Gastrocnemius medialis (tissue), 4 donors: ENCODE results near the gene LSM8.

ENCODE experiments used
- POLR2A ChIP-seq, 2 donors: fragments of 450-650 bp; IDR thresholded peaks; one replicate each; pipeline ENCODE4 v1.6.1; 2017; ENCODE audit warnings: antibody characterized with exemption in 2 of 2, mild to moderate bottlenecking in 2 of 2, moderate library complexity in 2 of 2
- TF ChIP-seq, protein P1 (sequence below), 5 experiments: fragments of 450-650 bp in 3 of 5; fragments of 200-600 bp in 2 of 5; sonication (generic) in 2 of 5; IDR thresholded peaks in 4 of 5; conservative IDR thresholded peaks in 1 of 5; 1 replicate in 4 of 5; 2 replicates in 1 of 5; pipeline ENCODE4 v1.5.1; 2016 to 2019; ENCODE audit warnings: antibody characterized with exemption in 5 of 5, mild to moderate bottlenecking in 3 of 5, moderate library complexity in 3 of 5

DNA sequence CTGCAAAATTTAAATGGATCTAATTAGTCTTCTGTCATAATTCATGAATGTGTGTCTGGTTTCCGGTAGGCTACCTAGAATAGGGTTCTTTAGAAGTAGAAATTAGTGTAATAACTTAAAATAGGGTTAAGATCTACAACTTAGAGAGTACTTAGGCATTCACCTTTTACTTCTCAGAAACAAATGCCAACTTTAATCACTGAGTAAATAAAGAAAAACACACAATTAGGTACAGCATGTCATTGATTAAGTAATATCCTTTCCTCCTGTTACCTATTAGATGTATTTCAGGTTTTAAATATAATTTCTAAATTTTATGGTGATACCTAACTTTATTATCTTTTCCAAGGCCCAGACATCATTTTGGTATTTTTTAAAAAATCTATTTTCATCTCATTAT, 49.8 kb downstream of the LSM8 start:
- TF ChIP-seq, protein P1, sequence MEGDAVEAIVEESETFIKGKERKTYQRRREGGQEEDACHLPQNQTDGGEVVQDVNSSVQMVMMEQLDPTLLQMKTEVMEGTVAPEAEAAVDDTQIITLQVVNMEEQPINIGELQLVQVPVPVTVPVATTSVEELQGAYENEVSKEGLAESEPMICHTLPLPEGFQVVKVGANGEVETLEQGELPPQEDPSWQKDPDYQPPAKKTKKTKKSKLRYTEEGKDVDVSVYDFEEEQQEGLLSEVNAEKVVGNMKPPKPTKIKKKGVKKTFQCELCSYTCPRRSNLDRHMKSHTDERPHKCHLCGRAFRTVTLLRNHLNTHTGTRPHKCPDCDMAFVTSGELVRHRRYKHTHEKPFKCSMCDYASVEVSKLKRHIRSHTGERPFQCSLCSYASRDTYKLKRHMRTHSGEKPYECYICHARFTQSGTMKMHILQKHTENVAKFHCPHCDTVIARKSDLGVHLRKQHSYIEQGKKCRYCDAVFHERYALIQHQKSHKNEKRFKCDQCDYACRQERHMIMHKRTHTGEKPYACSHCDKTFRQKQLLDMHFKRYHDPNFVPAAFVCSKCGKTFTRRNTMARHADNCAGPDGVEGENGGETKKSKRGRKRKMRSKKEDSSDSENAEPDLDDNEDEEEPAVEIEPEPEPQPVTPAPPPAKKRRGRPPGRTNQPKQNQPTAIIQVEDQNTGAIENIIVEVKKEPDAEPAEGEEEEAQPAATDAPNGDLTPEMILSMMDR (IDR thresholded peaks at IDR 0.05 in 4 of 5, conservative IDR thresholded peaks at IDR 0.05 in 1 of 5) = no peak
- TF ChIP-seq POLR2A (IDR thresholded peaks at IDR 0.05) = no peak
